ENCODE data around the gene SOCS4.
"Not testable (repeated sequence)": the region's sequence is repeated elsewhere in the genome, so short reads cannot be mapped to it uniquely, and the experiment has no call there.

Gene SOCS4

DNA sequence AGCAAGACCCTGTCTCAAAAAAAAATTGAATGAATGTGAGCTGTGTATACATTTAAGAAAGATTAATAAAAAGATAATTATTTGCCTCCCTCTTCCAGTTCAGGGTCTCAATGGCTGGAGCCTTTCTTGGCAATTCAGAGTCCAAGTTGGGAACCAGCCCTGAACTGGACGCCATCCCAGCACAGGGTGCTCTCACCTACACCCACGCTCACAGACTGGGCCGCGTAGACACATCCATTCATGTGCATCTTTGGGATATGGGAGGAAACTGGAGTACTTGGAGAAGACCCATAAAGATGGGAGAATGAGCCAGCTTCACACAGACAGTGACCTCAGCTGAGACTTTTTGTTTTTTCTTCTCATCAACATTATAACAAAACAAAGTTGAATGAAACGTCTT is 30.9 kb downstream of the SOCS4 start:
- TF ChIP-seq, protein P1, sequence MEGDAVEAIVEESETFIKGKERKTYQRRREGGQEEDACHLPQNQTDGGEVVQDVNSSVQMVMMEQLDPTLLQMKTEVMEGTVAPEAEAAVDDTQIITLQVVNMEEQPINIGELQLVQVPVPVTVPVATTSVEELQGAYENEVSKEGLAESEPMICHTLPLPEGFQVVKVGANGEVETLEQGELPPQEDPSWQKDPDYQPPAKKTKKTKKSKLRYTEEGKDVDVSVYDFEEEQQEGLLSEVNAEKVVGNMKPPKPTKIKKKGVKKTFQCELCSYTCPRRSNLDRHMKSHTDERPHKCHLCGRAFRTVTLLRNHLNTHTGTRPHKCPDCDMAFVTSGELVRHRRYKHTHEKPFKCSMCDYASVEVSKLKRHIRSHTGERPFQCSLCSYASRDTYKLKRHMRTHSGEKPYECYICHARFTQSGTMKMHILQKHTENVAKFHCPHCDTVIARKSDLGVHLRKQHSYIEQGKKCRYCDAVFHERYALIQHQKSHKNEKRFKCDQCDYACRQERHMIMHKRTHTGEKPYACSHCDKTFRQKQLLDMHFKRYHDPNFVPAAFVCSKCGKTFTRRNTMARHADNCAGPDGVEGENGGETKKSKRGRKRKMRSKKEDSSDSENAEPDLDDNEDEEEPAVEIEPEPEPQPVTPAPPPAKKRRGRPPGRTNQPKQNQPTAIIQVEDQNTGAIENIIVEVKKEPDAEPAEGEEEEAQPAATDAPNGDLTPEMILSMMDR (IDR thresholded peaks at IDR 0.05; ENCODE audit: insufficient read depth, low read depth, low read length, missing control alignments), result no peak

DNA sequence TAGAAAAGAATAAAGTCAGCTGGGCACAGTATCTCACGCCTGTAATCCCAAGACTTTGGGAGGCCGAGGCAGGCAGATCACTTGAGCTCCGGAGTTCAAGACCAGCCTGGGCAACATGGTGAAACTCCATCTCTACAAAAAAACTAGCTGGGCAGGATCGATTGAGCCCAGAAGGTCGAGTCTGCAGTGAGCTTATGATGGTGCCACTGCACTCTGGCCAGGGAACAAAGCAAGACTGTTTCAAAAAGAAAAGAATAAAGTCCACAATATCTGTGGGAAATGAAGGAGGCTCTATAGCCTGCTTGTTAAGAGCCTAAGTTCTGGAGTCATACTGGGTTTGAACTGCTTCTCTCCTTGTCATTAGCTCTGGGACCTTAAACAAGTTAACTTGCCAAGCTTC is 32.3 kb downstream of the SOCS4 start:
- TF ChIP-seq, protein P1 (IDR thresholded peaks at IDR 0.05; ENCODE audit: insufficient read depth, low read depth, low read length, missing control alignments), result no peak
- DNase-seq (ENCODE audit: low read depth), result no peak
- H3K4me3 ChIP-seq (ENCODE audit: low read length), result no peak overlapping the region

More for the DNA sequence above, 30.9 kb downstream of the SOCS4 start:
- no peak overlapping the region for H3K4me3 ChIP-seq (ENCODE audit: low read length)
- DNase-seq (ENCODE audit: low read depth), result no peak

DNA sequence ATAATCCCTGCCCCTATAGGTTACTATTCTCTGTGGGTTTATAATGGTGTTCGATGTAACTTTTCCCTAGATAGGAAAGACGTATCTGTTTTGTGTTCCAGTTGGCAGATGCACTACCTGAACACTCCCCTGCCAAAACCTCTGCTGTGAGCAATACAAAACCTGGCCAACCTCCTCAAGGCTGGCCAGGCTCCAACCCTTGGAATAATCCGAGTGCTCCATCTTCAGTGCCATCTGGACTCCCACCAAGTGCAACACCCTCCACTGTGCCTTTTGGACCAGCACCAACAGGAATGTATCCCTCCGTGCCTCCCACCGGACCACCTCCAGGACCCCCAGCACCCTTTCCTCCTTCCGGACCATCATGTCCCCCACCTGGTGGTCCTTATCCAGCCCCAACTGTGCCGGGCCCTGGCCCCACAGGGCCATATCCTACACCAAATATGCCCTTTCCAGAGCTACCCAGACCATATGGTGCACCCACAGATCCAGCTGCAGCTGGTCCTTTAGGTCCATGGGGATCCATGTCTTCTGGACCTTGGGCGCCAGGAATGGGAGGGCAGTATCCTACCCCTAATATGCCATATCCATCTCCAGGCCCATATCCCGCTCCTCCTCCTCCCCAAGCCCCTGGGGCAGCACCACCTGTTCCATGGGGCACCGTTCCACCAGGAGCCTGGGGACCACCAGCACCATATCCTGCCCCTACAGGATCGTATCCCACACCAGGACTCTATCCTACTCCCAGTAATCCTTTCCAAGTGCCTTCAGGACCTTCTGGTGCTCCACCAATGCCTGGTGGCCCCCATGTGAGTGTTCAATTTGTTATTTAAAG is 35.7 kb downstream of the SOCS4 start:
- TF ChIP-seq, protein P1 (IDR thresholded peaks at IDR 0.05; ENCODE audit: insufficient read depth, low read depth, low read length, missing control alignments), result no peak
- no peak overlapping the region for H3K4me3 ChIP-seq (ENCODE audit: low read length)
- no peak for DNase-seq (ENCODE audit: low read depth)

DNA sequence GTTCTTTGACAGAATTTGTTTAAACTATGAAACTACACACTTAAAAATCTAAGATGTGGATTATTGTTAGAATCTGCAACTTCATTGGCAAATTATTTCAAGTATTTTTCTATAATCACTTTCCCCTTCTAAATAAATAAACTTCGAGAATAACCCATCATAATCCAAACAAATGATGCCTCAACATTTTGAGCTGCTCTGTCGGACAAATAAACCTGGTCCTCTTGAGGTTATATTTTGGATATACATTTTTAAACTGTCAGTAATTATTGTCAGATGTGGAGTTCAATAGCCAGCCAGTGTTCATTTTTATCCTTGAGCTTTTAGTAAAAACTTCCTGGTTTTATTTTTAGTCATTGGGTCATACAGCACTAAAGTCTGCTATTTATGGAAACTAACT is 37.9 kb downstream of the SOCS4 start:
- not testable (repeated sequence) for DNase-seq (ENCODE audit: low read depth); H3K4me3 ChIP-seq (ENCODE audit: low read length)

DNA sequence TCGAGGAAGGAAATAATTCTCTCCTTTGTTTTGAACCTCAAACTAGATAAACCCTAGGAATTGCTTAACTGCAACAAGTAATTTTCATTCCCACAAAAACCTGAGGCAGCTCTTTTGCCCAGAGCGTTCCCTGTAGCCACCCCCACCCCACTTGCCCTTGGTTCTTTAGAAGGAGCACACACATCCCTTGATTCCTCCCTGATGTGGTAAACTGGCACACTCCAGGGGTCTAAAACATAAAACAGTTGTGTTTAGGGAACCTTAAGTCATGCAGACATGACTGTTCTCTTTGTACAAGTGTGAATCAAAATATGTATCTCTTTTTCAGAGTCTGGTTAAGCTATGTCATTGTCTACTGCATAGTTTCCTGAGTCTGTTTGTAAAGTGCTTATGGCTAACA is 38.4 kb downstream of the SOCS4 start:
- TF ChIP-seq, protein P1 (IDR thresholded peaks at IDR 0.05; ENCODE audit: insufficient read depth, low read depth, low read length, missing control alignments), result no peak
- no peak overlapping the region for H3K4me3 ChIP-seq (ENCODE audit: low read length)
- no peak for DNase-seq (ENCODE audit: low read depth)

DNA sequence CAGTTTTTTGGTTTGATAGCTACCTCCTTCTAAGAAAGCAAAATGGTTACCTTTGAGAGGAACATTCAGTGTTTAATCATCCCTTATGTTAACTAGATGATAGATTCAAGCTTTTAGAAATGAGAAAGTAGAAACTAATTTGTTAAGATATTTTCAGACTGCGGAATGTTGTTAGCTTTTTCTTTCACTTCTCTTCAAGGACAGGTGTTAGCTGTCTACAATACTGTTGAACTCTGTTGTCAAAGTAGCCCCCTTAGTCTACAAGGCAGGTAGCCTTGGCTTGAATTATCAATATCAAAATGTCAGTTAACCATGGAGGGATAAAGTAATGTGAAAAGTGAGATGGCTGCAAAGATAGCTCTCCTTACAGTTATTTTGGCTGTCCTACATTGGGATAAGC is 39.2 kb downstream of the SOCS4 start:
- no peak overlapping the region for H3K4me3 ChIP-seq (ENCODE audit: low read length)
- TF ChIP-seq, protein P1 (IDR thresholded peaks at IDR 0.05; ENCODE audit: insufficient read depth, low read depth, low read length, missing control alignments), result no peak
- DNase-seq (ENCODE audit: low read depth), result no peak

DNA sequence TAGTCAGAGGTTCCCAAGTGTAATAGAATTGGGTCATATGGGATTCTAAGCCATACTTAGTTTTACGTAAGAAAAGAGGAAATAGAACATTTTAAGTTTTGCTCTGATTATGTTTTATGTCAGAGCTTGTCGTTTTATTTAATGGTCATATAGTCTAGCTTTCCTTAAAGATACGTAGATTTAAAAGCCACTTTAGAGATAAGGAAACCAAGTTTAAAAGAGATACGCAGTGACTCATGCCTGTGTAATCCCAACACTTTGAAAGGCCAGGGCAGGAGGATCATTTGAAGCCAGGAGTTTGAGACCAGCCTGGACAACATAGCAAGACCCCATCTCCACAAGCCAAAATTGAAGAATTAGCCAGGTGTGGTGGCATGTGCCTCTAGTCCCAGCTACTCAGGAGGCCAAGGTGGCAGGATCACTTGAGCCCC is 44.0 kb downstream of the SOCS4 start:
- no peak overlapping the region for H3K4me3 ChIP-seq (ENCODE audit: low read length)
- no peak for DNase-seq (ENCODE audit: low read depth)
- TF ChIP-seq, protein P1 (IDR thresholded peaks at IDR 0.05; ENCODE audit: insufficient read depth, low read depth, low read length, missing control alignments), result no peak

Measured in epithelial cell of esophagus (primary cell).